Measurements from ENCODE around the gene IL1RN.
A peak's percentile ranks its signal among the peaks of the same experiment; 100 is the strongest.
"Not testable (repeated sequence)": the region's sequence is repeated elsewhere in the genome, so short reads cannot be mapped to it uniquely, and the experiment has no call there.

Gene IL1RN, protein sequence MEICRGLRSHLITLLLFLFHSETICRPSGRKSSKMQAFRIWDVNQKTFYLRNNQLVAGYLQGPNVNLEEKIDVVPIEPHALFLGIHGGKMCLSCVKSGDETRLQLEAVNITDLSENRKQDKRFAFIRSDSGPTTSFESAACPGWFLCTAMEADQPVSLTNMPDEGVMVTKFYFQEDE

DNA sequence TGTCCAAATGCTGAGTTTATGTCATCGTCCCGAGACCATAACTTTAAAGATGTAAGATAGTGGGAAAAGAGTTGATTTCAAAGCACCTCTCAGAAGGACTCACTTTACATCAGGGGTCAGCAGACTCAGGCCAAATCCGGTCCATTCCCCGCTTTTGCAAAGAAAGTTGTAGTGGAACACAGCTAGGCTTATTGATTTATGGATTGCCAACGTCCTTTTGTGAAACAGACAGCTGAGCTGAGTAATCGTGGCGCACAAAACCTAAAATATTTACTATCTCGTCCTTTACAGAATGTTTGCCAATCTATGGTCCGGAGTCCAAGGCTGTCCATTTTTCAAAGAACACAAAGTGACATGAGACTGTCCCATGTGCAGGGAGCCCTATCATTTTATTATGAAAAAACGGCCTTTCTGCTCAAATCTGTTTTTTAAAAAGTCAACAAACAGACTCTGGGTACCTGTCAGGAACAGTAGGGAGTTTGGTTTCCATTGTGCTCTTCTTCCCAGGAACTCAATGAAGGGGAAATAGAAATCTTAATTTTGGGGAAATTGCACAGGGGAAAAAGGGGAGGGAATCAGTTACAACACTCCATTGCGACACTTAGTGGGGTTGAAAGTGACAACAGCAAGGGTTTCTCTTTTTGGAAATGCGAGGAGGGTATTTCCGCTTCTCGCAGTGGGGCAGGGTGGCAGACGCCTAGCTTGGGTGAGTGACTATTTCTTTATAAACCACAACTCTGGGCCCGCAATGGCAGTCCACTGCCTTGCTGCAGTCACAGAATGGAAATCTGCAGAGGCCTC lies at the start of gene IL1RN:
Gene IL1RN, plus strand, starts transcription at position 754 of the 801 bp plus-strand sequence. Its CDS starts 27 bp downstream, at position 781.
- no peak for DNase-seq

DNA sequence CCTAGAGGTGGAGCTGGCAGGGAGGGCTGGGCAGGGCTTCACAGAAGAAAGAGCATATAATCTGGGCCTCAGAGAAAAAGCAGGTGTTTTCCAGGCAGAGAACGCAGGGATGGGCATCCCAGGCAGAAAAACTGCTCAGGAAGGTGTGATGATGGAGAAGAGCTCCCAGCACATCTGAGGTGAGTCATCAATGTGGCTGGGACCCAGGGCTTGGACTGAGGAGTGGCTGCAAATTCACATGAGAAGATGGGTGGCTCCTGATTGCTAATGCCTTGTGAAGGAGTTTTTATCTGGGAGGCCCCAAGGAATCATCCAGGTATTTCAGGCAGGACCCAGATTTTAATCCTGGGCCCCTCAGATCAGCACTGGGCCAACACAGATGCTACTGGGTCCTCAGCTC lies 49.5 kb upstream of the IL1RN start:
- no peak for DNase-seq

GRCh38 chr2:113078350-113078839 lies 49.0 kb upstream of the IL1RN start:
- DNase-seq = peak; percentile 4

DNA sequence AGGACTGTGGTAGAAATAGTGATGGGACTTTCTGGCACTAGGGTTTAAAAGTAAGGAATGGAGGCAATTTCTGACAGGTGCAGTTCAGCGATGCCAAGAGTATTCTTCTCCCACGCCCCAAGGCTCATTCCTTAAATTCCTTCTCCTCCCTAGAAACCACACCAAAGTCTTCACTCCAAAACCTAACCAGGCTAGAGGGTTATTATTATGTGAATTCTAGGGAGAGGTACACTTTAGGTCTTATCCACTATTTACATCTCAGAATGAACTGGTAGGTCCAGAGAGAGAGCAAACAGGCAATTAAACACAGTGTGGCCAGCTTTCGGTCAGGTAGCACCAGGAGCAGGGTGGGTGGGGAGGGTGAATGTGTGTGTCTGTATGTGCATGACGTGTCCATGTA lies 48.3 kb upstream of the IL1RN start:
- DNase-seq = no peak

DNA sequence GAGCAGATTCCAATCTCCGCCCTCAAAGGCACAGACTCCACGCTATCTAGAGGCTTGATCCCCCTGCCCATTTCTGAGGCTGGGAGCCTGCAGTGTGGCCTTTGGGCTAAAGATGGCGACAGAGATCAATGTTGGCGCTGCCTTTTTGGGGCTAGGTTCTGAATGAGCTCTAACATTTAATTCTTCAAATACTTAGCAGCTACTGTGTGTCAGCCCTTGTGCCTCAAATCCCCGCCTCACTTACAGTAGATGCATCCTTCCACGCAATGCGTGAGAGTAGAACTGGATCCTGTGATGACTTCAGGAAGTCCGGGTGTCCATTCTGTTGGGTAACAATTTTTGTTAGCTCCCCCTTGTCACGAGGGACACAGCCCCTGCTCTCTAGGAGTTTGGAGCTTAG lies 47.3 kb upstream of the IL1RN start:
- peak; percentile 1 for DNase-seq

DNA sequence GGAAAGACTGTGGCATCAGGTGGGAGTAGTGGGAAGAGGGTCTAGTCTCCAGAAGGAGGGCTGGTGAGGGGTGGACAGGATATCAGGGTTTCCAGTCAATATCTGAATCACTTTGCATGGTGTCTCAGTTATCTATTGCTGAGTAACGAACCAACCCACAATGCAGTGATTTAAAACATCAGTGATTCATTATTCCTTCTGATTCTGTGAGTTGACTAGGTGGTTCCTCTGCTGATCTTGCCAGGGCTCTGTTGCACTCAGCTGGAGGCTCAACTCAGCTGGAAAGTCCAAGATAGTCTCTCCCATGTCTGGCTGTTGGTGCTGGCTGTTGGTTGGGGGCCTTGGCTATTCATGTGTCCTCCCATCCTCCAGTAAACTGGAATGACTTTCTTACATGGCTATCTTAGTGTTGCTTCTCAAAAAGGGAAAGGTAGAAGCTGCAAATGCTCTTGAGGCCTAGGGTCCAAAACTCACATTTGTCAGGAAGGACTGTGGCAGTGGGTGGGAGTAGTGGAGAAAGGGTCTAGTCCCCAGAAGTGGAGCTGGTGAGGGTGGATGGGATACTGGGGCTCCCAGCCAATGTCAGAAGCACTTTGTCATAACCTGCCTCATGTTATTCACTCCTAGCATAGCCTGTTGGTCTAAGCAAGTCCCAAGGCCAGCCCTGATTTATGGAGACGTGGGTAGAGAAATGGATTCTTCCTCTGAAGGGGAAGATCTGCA lies 45.7 kb upstream of the IL1RN start:
- no peak for DNase-seq

GRCh38 chr2:113083296-113083695 lies 44.1 kb upstream of the IL1RN start:
- DNase-seq = no peak

- no peak for DNase-seq
Observed at GRCh38 chr2:113084249-113085000, 43.0 kb upstream of the IL1RN start.

- no peak for DNase-seq
Observed at GRCh38 chr2:113085542-113085941, 41.9 kb upstream of the IL1RN start.

DNA sequence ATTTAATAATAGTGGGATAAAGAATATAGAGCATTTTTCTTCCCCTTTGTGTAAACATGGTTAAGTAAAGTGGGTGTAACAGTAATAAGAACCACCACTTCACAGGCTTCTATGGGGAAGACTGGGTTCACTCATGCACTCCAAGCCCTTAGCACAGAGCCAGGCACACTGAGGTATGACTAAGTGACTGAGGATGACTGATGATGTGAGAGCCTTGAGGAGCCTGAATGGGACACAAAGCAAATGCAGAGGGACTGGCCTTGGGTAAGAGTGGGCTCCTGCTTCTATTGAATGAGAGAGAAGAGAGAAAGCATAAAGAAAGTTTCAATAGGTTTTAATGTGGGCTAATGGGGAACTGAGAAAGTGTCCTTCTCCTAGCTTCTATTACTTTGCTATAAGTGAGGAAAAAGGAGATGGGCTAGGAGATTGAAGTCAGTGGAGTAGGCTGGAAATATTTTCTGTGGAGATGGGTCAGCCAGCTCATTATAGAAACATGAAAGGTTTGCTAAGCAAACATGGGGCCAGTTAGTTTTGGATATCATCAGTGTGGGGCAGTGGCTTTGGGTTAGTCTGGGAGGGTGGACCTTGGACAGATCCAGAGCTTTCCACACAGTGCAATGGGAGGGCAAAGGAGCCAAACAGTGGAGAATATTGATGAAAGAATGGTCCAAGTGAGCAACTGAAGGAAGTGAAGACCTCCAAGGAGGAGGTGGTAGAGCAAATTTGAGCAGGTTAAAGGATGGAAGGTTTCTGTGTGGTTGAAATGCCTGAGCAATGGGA lies 39.0 kb upstream of the IL1RN start:
- DNase-seq = no peak

- DNase-seq = no peak
Observed at GRCh38 chr2:113089916-113090315, 37.5 kb upstream of the IL1RN start.

DNA sequence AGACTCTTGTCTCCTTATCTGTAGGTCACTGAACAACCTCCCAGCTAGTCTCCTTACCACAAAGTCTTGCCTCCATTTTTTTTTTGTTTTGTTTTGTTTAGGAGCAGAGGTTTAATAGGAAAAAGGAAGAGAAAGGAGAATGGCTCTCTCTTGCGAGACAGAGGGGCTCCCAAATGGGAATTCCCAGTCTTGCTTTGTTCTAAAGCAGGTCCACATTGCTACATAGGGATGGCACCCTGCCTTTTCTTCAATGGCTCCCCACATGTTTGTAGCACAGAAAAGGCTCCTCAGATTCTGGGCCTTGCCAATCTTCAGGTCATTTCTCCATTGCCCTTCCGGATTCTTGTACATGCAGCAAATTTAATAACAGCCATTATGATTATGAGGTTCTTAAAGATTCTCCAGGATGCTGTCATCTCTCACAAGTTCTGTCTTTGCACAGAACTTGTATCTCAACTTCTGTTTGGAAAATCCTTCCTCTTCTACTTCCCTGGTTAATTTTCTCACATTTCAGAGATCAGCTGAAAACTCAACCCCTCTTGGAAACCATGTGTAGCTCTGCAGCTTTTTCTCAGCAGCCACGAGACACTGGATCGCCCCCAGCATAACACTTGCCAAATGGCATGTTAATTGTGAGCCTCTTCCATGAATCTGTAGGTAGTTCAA lies 36.0 kb upstream of the IL1RN start:
- DNase-seq = no peak

- DNase-seq = no peak
Observed at GRCh38 chr2:113092864-113093612, 34.4 kb upstream of the IL1RN start.

DNA sequence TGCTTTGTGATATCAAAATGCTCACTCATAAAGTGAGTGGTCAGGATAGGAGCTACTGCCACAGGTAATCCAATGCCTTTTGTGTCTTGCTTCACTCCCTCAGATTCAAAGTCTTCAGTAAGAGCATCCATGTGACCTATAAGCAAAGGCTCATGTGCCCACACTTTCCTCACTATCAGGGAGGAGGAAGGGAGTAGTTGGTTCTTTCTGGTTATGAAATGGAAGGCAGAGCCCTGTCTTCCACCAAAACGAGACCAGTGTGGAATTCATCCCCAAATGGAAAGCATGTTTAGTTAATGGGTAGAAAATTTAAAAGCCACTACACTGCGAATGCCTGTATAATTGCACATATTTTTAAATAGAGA lies 33.8 kb upstream of the IL1RN start:
- DNase-seq = no peak

- not testable (repeated sequence) for DNase-seq
Observed at GRCh38 chr2:113096306-113096705, 31.1 kb upstream of the IL1RN start.

- not testable (repeated sequence) for DNase-seq
Observed at GRCh38 chr2:113096842-113097618, 30.4 kb upstream of the IL1RN start.

GRCh38 chr2:113098041-113098440 lies 29.4 kb upstream of the IL1RN start:
- no peak for DNase-seq

DNA sequence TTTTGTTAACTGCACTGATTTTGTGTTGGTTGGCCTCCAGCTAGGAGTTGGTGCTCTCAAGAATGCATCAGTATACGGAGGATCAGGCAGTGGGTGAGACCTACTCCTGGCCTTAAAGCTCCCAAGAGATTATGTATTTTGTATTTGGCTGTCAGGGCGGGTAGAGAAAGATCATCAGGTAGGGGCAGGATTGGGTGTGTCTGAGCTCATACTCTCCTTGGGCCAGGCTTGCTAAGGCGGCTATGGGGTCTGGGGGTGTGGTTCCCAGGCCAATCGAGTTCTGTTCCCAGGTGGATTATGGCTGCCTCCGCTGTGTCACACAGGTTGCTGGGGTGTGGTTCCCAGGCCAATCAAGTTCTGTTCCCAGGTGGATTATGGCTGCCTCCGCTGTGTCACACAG lies 28.9 kb upstream of the IL1RN start:
- DNase-seq = no peak

DNA sequence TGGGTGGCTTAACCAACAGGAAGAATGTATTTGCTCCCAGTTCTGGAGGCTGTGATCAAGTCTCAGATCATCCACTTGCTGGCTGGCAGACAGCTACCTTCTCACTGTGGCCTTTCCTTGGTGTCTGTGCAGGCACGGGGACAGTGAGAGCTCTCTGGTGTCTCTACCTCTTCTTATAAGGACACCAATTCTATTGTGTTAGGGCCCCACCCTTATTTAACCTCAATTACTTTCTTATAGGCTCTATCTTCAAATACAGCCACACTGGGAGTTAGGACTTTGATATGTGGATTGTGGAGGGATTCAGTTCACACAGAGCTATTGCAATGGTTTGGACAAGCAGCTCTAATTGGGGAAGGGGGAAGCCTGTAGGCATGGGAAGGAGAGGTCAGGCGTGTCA lies 25.3 kb upstream of the IL1RN start:
- DNase-seq = no peak

GRCh38 chr2:113103277-113103676 lies 24.1 kb upstream of the IL1RN start:
- no peak for DNase-seq
